Cardiac fibroblast (primary cell): ENCODE measurements around the gene RAVER2.
A peak's percentile ranks its signal among the peaks of the same experiment; 100 is the strongest.

Source experiments
- DNase-seq, 2 donors: peaks; one replicate each; pipeline versions ENCODE4 v3.0.0 to v3.0.0-alpha.2; 2010; ENCODE audit warnings: low read depth in 2 of 2
- H3K4me3 ChIP-seq, 2 donors: replicated peaks in 1 of 2; 1 replicate in 1 of 2; 2 replicates in 1 of 2; pipeline ENCODE4 v1.5.1; 2011; ENCODE audit warnings: low read depth in 2 of 2, low read length in 2 of 2, mild to moderate bottlenecking in 2 of 2, moderate library complexity in 1 of 2
- TF ChIP-seq, protein P1 (sequence below): IDR thresholded peaks from one replicate; pipeline ENCODE4 v1.5.1; 2011; ENCODE audit warnings: low read depth, mild to moderate bottlenecking, low read length, inconsistent platforms

Gene RAVER2

DNA sequence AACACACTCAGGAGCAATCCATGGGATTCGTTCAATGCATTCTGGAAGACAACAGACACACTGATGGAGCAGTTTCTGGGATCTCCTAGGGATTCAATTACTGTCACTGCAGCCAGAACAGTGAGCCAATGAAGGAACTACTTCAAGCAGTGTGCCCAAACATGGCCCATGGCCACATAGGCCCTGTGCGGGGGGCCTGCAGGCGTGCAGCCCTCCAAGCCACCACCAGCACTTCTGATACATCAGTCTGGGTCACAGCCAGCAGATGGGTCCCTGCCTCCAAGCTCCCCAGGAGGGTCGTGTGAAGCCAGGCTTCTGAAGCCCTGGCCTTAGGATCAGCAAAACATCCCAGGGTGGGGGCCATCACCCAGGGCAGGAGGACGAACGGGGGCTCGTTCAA is 99.3 kb downstream of the RAVER2 start:
- TF ChIP-seq, protein P1, sequence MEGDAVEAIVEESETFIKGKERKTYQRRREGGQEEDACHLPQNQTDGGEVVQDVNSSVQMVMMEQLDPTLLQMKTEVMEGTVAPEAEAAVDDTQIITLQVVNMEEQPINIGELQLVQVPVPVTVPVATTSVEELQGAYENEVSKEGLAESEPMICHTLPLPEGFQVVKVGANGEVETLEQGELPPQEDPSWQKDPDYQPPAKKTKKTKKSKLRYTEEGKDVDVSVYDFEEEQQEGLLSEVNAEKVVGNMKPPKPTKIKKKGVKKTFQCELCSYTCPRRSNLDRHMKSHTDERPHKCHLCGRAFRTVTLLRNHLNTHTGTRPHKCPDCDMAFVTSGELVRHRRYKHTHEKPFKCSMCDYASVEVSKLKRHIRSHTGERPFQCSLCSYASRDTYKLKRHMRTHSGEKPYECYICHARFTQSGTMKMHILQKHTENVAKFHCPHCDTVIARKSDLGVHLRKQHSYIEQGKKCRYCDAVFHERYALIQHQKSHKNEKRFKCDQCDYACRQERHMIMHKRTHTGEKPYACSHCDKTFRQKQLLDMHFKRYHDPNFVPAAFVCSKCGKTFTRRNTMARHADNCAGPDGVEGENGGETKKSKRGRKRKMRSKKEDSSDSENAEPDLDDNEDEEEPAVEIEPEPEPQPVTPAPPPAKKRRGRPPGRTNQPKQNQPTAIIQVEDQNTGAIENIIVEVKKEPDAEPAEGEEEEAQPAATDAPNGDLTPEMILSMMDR = no peak
- no peak for DNase-seq
- no peak overlapping the region for H3K4me3 ChIP-seq

DNA sequence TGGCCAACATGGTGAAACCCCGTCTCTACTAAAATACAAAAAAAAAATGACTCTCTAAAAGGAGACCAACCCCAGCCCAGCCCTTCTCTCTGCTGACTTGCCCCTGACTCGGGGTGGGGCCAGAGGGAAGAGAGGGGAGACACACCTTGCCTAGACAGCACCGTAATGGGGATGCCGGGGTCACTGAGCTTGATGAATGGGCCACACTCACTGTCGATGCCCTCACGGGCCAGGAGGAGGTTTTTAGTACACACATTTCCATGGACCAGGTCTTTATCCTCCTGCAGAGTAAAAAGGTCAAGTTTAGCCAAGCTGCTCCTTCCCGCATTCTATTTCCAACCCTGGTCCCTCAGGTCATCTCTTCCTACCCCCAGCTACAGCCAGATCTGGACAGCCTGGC is 99.7 kb downstream of the RAVER2 start:
- H3K4me3 ChIP-seq = no peak overlapping the region
- TF ChIP-seq, protein P1 = no peak
- no peak for DNase-seq

DNA sequence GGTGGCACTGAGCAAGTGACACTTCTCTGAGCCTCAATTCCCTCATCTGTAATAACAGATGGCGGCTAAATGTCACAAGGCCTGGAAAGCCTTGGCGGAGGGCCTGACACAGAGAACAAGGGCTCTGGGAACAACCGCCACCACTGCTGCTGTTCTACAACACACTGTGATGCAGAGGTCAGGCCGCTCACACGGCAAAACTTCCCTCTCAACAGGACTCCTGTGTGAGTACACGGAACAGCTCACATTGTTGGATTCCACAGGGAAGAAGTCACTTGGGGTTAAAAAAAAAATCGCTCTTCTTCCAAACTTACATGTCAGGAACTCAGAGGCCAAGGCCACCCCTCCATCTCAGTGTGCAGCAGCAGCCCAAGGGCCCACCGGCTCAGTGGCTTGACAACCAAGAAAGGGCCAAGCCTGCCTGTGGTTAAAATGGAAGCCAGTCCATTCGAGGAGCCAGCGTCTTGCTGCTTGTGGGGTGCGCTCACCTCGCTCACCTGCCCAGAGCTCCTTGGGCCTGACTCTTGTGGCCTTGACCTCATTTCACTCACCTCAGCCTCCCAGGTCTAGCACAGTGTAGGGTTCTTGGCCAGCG is 101.1 kb downstream of the RAVER2 start:
- peak in 1 of 2 donors; percentile 37 for DNase-seq
- no peak overlapping the region for H3K4me3 ChIP-seq
- TF ChIP-seq, protein P1 = no peak

DNA sequence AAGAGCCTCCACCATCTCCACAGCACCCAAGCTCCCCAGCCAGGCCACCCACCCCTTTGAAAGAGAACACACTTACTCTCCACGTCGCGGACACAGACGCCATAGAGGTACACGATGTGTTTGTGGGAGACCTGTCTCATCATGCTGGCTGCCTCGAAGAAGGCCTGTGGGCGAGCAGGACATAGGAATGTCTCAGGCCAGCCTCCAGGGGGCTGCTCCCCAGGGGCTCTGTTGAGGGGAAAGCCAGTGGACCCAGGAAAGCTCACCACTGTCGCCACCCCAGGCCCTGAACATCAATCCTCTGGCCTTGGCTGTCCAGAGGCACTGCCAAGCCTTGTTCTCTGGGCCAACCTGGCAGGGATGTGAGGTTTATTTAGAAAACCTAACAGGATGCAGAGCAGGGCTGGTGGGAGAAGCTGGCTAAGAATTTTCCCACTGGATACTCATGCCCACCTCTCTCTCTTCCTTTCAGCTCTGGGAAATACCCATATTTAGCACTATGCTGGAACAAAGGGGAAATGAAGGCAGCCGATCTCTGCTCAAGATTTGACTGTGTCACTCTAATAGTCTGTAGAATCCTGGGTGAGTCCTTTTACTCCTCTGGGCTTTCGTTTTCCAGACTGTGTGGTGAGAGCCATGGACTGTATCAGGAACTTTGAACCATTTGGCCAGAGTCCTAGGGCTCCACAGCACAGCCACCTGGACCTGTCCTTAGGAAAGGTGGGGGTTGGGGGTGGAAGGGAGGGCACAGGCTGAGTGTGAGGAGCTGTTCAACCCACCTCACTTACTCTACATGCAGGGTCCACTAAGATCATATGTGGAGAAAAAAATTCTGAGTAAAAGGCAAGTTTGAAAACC is 101.9 kb downstream of the RAVER2 start:
- no peak overlapping the region for H3K4me3 ChIP-seq
- TF ChIP-seq, protein P1 = no peak
- DNase-seq = no peak

DNA sequence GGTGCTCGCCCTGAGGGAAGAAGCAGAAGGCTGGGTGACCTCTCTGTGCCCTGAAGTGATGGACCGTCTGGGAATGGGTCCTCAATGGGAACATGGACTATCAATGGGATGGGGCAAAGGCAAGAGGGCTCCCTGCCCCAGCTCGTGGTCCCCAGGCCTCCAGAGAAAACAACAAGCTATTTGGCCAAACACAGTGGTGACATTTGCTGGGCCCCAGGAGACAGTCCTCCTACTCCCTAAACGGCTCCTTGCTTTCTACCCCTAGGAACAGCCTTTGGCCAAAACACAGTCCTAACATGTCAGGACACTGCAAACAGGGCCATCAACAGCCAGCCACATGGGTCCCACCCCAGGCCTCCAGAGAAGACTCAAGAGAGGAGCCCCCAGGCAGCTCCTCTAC is 102.8 kb downstream of the RAVER2 start:
- TF ChIP-seq, protein P1 = no peak
- H3K4me3 ChIP-seq = no peak overlapping the region
- DNase-seq = no peak

DNA sequence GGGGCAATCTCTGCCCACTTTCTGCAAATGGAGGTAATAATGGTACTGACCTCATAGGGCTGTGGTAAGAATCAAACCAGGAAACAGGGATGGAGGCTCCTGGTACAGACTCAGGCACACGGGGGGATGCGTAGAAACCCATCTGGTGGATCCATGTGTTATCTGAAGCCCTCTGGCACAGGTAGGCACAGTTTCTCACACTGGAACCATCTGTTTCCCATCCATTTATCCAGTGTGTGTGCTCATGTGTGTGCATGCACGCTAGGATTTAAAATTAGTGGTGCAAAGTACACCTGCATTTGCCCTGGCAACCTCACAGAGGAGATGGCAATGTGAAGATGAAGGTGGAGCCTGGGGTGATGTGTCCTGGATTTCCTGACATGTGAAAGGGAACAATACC is 103.3 kb downstream of the RAVER2 start:
- TF ChIP-seq, protein P1 = no peak
- no peak for DNase-seq
- no peak overlapping the region for H3K4me3 ChIP-seq
